Measurements from ENCODE around the gene HSD17B1. TPM values are rescaled to one million over a fixed set of nuclear protein-coding genes. Genes with fewer than 3 reads are reported as not detected.
A peak's percentile ranks its signal among the peaks of the same experiment; 100 is the strongest.

HSD17B1 gene
- total and polyA plus RNA-seq, 2 of the 13 experiments (the other 11 are each of a cell fraction or from before 2014, with no cell fraction given): 0.54 to 0.93 TPM

DNA sequence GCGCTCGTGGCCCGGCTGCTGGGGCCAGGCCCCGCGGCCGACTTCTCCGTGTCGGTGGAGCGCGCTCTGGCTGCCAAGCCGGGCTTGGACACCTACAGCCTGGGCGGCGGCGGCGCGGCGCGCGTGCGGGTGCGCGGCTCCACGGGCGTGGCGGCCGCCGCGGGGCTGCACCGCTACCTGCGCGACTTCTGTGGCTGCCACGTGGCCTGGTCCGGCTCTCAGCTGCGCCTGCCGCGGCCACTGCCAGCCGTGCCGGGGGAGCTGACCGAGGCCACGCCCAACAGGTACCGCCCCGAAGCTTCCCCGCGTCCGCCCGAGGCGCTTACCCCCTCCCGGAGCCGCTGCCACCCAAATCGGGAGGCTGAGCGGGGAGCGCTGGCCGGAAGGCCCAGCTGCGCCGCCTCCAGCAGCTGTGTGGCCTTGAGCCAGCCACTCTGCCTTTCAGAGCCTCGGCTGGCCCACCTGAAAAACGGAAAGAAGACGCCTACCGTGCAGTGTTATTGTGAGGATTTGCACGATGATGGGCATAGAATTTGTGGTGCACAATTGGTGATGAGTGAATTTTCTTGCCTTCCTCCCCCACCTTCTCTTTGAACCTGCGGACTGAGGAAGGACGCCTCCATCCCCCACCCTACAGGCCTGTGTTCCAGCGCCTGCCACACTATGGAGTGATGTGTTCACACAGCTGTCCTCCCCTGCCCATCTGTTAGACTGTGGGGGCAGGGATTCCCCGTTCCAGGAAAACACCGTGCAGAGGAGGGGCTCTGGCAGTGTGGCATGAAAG is 16.2 kb upstream of the HSD17B1 start (continued):
- TF ChIP-seq, protein P1, sequence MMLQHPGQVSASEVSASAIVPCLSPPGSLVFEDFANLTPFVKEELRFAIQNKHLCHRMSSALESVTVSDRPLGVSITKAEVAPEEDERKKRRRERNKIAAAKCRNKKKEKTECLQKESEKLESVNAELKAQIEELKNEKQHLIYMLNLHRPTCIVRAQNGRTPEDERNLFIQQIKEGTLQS (CRISPR knock-in tag; IDR thresholded peaks at IDR 0.05): no peak; the same call in 1 of the 2 replicates
- TF ChIP-seq KMT2A (CRISPR knock-in tag; IDR thresholded peaks at IDR 0.05) (peak; percentile 91), ZNF432 (CRISPR knock-in tag; IDR thresholded peaks at IDR 0.05; ENCODE audit: borderline replicate concordance) (no peak), MYC (CRISPR knock-in tag; IDR thresholded peaks at IDR 0.05; ENCODE audit: borderline replicate concordance) (peak; percentile 71; the same call in 1 of the 2 replicates), CHD4 (IDR thresholded peaks at IDR 0.05; ENCODE audit: borderline replicate concordance, low read length) (no peak), PTBP1 (IDR thresholded peaks at IDR 0.05; ENCODE audit: low read depth, low read length, poor library complexity, severe bottlenecking) (no peak), CREB1 (IDR thresholded peaks at IDR 0.05) (no peak), CREB1 (CRISPR knock-in tag; IDR thresholded peaks at IDR 0.05) (no peak), PITX1 (CRISPR knock-in tag; IDR thresholded peaks at IDR 0.05) (peak; percentile 71; the same call in 1 of the 2 replicates), ZFYVE20 (CRISPR knock-in tag; IDR thresholded peaks at IDR 0.05; ENCODE audit: borderline replicate concordance, low read depth) (peak; percentile 28), ZFY (CRISPR knock-in tag; IDR thresholded peaks at IDR 0.05) (peak; percentile 93), NR2F6 (IDR thresholded peaks at IDR 0.05) (no peak), NR2F6 (CRISPR knock-in tag; IDR thresholded peaks at IDR 0.05) (peak; percentile 67), TEAD3 (CRISPR knock-in tag; optimal IDR thresholded peaks at IDR 0.05; ENCODE audit: borderline replicate concordance) (peak; percentile 52), RARG (CRISPR knock-in tag; IDR thresholded peaks at IDR 0.05; ENCODE audit: low read depth) (no peak), NFKBIZ (CRISPR knock-in tag; IDR thresholded peaks at IDR 0.05) (0 out of 2 replicates have a peak, but pooled peaks have one; percentile 60), TEAD2 (CRISPR knock-in tag; IDR thresholded peaks at IDR 0.05) (no peak), ZNF121 (CRISPR knock-in tag; IDR thresholded peaks at IDR 0.05) (peak; percentile 10; the same call in 1 of the 2 replicates), TAF1 (CRISPR knock-in tag; IDR thresholded peaks at IDR 0.05) (peak; percentile 60), HNRNPUL1 (IDR thresholded peaks at IDR 0.05; ENCODE audit: low read depth, low read length) (no peak), MBNL3 (CRISPR knock-in tag; conservative IDR thresholded peaks at IDR 0.05) (no peak), ZNF260 (CRISPR knock-in tag; IDR thresholded peaks at IDR 0.05; ENCODE audit: borderline replicate concordance, low read depth) (no peak), TRIM24 (CRISPR knock-in tag; IDR thresholded peaks at IDR 0.05) (no peak), FOXP1 (IDR thresholded peaks at IDR 0.05) (no peak), FOXP1 (CRISPR knock-in tag; IDR thresholded peaks at IDR 0.05) (peak; percentile 18; the same call in 1 of the 2 replicates), U2AF1 (optimal IDR thresholded peaks at IDR 0.05; ENCODE audit: low read depth, low read length) (peak; percentile 73)
- TF ChIP-seq, protein P2, sequence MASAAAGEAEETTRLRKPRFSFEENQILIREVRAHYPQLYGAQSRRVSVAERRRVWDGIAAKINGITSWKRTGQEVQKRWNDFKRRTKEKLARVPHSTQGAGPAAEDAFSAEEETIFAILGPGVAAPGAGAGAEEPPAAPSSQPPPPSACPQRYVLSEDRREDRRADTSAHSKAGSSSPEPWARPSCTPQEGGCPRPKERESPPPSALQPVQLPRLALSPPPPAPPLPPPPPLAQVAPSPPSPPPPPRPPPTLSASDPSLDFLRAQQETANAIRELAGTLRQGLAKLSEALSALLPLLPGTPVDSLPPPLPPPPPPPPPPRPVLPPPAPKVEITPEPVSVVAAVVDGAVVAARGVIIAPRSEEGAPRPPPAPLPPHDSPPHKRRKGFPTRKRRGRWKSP (CRISPR knock-in tag; IDR thresholded peaks at IDR 0.05): no peak; the same call in 1 of the 2 replicates
- TF ChIP-seq, protein P3, sequence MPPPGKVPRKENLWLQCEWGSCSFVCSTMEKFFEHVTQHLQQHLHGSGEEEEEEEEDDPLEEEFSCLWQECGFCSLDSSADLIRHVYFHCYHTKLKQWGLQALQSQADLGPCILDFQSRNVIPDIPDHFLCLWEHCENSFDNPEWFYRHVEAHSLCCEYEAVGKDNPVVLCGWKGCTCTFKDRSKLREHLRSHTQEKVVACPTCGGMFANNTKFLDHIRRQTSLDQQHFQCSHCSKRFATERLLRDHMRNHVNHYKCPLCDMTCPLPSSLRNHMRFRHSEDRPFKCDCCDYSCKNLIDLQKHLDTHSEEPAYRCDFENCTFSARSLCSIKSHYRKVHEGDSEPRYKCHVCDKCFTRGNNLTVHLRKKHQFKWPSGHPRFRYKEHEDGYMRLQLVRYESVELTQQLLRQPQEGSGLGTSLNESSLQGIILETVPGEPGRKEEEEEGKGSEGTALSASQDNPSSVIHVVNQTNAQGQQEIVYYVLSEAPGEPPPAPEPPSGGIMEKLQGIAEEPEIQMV (CRISPR knock-in tag; IDR thresholded peaks at IDR 0.05; ENCODE audit: low read depth): peak; percentile 91
- TF ChIP-seq, protein P4, sequence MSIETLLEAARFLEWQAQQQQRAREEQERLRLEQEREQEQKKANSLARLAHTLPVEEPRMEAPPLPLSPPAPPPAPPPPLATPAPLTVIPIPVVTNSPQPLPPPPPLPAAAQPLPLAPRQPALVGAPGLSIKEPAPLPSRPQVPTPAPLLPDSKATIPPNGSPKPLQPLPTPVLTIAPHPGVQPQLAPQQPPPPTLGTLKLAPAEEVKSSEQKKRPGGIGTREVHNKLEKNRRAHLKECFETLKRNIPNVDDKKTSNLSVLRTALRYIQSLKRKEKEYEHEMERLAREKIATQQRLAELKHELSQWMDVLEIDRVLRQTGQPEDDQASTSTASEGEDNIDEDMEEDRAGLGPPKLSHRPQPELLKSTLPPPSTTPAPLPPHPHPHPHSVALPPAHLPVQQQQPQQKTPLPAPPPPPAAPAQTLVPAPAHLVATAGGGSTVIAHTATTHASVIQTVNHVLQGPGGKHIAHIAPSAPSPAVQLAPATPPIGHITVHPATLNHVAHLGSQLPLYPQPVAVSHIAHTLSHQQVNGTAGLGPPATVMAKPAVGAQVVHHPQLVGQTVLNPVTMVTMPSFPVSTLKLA (IDR thresholded peaks at IDR 0.05): peak; percentile 44; the same call in 1 of the 2 replicates
